LHCN-M2 (cell line): ENCODE results near the gene SHPK. TPM values are rescaled to one million over a fixed set of nuclear protein-coding genes. Genes with fewer than 3 reads are reported as not detected.
A peak's percentile ranks its signal among the peaks of the same experiment; 100 is the strongest.

Source experiments
- DNase-seq: peaks from one replicate; pipeline ENCODE4 v3.0.0-alpha.2; 2012; ENCODE audit warnings: low read depth
- polyA plus RNA-seq: library from polyadenylated mRNA; unstranded; fragments of >200 nt; gene quantifications from one replicate; pipeline ENCODE4 v1.2.1, GENCODE V29; 2012; ENCODE audit warnings: missing spikeins
- total RNA-seq: library from RNA; depleted of rRNA; stranded (reverse); fragments of >200 nt; gene quantifications from 2 replicates; pipeline ENCODE4 v1.2.3, GENCODE V29; 2014; rRNA removed

Gene SHPK, protein sequence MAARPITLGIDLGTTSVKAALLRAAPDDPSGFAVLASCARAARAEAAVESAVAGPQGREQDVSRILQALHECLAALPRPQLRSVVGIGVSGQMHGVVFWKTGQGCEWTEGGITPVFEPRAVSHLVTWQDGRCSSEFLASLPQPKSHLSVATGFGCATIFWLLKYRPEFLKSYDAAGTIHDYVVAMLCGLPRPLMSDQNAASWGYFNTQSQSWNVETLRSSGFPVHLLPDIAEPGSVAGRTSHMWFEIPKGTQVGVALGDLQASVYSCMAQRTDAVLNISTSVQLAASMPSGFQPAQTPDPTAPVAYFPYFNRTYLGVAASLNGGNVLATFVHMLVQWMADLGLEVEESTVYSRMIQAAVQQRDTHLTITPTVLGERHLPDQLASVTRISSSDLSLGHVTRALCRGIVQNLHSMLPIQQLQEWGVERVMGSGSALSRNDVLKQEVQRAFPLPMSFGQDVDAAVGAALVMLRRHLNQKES
- 17.4 and 17.8 TPM in 2 replicates for total RNA-seq
- polyA plus RNA-seq: 6.3 TPM

GRCh38 chr17:3636154-3636907 is at the start of gene SHPK, which contains the start of gene CTNS:
Gene SHPK (minus strand): TSS chr17:3636250. CDS start chr17:3636219, 31 bp downstream.
Gene CTNS (plus strand): TSS chr17:3636760. CDS start chr17:3640207, 3,447 bp downstream.
- DNase-seq: peak; percentile 94

DNA sequence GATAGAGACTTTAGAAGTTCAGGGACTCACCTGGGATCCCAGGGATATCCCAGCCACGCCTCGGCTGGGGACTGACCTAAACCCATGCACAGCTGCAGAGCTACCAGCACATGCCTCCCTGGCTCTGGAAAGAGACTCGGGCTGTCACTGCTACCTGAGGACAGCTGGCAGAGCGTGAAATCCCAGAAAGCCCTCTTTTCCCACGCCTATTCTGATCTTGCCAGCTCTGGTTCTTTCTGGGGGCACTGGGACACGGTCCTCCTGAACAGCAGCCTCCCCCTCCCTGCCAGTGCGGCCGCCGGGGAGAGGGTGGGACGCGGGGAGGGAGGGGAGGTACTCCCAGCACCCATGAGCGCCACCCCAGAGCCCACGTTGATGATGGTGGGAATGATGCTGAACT is 49.1 kb upstream of the SHPK start:
- no peak for DNase-seq

GRCh38 chr17:3683054-3683511 is 47.0 kb upstream of the SHPK start:
- peak; percentile 21 for DNase-seq

- no peak for DNase-seq
These were observed 46.0 kb upstream of the SHPK start for GRCh38 chr17:3682033-3682432.

GRCh38 chr17:3681565-3681964 is 45.5 kb upstream of the SHPK start:
- DNase-seq: no peak

DNA sequence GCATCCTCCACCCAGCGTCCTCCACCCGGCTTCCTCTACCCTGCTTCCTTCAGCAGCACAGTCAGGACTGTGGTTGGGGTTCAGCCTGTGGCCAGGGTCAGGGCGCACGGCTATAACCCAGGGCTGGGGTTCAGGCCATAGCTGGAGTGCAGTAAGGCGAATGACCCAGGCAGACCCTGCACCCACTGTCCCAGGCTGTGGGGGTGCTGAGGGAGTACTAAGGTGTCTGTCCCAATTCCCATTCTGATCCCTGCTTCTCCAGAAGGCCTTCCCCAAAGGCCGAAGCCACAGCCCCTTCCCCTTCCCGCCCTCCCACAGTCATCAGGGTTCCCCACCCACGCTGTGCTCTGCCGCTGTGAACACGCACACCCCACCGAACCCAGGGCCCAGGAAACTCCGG is 45.0 kb upstream of the SHPK start:
- DNase-seq: no peak

DNA sequence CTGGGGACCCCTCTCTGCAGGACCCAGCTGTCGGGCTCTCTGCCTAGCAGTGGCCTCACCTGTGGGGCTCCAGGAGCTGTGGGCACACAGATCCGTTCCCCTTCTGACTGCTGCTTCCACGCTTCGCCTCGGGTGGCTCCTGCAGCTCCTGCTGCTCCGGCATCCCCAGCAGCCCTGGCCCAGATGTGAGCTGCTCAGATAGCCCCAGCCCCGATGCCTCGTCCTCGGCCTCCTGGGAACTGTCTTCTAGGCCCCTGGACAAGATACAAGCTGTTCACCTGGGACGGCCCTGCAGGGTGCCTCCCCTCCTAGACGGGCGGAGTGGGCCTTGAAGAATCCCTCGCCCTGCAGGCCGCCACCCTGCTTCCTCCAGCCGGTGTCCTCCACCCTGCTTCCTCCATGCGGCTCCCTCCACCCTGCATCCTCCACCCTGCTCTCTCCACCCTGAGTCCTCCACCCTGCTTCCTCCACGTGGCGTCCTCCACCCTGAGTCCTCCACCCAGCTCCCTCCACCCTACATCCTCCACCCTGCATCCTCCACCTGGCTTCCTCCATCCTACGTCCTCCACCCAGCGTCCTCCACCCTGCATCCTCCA is 43.6 kb upstream of the SHPK start:
- no peak for DNase-seq

DNA sequence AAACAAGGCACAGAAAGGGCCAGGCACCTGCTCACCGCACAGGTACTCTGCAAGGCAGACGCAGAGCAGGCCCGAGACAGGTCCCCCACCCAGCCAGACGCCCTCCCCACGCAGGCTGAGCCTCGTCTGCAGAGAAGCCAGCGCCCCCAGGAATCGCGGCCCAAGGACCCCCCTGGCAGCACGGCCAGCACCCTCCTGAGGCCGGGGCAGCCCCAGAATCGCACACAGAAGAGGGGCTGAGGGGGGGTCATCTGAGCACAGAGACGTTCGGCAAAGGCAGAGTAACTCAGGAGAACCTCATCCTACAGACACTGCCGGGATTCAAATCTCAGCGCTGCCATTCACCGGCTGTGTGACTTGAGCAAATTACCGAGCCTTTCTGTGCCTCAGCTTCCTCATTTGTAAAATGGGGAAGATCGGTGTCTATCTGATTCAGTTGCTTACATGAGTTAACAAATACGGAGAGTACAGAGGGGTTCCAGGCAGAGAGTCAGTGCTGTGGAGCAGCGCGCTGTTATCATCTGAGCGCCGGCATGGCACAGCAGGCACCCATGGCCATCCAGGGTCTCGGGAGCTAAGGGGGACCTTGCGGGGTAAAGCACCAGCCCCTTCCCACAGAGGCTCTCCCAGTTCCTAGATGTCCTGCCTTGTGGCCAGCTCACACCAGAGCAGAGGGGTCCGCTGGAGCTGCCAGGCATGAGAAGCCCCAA is 42.9 kb upstream of the SHPK start:
- DNase-seq: no peak

DNA sequence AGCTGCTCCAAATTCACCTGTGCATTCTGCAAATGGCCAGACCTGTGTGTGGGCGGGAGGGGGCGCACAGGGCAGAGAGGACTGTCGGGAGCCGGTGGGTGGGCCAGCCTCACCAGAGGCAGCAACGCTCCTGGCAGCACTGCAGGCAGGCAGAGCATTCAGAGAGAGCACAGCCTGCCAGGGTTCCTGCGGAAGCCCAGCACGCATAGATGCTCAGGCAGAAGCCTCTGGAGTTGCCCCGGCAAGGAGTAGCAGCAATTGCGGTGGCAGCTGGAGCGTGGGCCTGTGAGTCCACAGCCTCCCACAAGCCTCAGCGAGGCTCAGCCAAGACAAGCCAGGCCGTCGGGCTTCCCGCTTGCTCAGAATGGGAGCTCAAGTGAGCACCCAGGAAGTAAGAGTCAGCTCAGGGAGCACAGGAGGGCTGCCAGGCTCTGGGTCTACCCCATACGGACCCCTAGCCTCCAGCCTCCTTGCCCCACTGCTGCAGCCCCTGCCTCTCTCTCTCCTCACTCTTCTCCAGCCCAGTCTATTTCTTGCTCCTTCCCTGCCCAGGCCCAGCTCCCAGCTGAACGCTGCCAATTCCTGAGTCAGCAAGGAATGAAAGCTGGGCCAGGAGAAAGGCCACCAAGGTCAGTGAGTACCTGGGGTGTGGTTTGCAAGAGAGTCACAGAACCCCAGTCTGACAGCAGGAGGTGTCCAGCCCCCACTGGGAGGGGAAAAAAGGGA is 42.2 kb upstream of the SHPK start:
- no peak for DNase-seq

- no peak for DNase-seq
These were observed 39.8 kb upstream of the SHPK start for GRCh38 chr17:3675886-3676285.

DNA sequence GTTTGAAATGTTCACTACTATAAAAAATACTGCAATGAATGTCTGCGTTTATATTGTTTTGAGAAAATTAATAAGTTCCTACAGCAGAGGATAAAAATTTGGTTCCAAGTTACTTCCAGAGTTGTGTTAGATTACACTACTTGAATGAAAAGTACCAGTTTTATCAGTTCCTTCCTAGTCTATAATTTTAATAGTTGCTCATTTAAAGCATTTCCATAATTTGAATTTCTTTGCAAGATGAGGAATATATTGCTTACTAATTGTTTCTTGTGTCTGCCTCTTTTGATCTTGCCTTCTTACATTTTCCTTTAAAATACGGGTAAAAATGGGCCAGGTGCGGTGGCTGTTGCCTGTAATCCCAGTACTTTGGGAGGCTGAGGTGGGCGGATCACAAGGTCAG is 36.5 kb upstream of the SHPK start:
- no peak for DNase-seq

GRCh38 chr17:3669548-3669947 is 33.5 kb upstream of the SHPK start:
- DNase-seq: no peak

DNA sequence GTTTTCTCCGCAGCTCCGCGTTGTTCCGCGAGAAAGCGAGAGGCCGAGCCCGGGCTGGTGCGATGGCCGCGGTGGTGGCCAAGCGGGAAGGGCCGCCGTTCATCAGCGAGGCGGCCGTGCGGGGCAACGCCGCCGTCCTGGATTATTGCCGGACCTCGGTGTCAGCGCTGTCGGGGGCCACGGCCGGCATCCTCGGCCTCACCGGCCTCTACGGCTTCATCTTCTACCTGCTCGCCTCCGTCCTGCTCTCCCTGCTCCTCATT is 33.0 kb upstream of the SHPK start:
- DNase-seq: no peak

- peak; percentile 95 for DNase-seq
These were observed 32.4 kb upstream of the SHPK start, which contains the start of the genes EMC6 and TAX1BP3 for GRCh38 chr17:3668279-3669084. Gene EMC6 (plus strand): TSS chr17:3668812. CDS start chr17:3669147, 335 bp downstream. Gene TAX1BP3 (minus strand): TSS chr17:3668578. CDS start chr17:3668526, 52 bp downstream.

DNA sequence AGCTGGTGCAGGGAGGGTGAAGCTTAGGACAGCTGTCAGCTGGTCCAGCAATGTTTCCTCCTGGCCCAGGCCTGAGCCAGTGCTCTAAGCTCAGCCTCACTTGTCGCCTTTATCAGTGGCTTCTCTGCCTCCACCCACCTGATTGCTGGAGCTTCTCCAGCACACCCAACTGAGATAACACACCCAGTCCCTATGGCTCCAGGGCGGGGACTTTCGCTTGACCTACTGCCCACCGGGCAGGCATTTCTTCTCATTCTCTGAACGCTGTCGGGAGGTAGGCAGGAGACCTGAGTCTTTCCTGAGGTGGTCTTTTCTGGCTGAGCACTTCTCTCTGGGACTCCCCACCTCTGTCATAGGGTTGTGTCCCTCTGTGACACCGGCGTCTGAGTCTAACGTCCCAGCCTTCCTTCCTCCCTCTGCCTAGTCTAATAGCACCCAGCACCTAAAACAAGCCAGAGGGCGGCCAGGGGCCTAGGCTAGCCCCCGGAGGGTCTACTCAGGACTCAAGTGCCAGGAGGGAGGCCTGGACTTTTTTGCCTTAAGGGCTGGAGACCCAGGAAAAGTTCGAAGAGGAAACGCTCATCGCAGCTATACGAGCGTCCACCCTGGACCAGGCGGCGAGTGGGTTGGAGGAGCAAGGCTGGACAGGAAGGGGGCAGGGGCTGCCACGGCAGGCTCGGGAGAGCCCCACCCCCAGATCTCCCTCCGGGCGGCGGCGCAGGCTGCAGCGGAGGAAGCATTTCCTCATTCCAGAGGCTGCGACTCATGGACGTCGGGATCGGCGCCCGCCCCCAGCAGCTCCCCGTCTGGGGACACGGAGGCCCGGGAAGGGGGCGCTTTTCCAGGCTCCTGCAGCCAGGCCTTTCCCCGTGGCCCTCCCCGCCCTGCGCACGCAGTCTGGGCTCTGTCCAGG is 31.6 kb upstream of the SHPK start:
- peak; percentile 85 for DNase-seq

- DNase-seq: no peak
These were observed 30.5 kb upstream of the SHPK start for GRCh38 chr17:3666516-3666915.

DNA sequence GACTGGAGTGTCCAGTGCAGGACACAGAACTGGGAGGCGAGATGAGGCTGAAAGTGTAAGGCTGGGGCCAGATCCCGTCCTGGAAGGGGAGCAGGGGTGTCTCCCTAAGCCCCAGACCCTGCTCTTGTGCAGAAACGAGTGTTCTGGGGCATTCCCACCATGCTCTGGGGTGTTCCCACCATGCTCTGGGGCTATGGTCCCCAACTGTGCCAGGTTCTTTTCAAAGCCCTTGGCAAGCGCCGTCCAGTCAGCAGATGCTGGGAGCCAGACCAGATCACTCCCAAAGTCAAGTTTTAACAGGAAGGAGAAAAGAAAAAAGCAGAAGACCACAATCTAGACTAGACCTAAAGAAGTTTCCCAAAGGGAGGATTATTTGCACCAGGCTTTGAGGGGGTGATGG is 29.8 kb upstream of the SHPK start:
- no peak for DNase-seq

DNA sequence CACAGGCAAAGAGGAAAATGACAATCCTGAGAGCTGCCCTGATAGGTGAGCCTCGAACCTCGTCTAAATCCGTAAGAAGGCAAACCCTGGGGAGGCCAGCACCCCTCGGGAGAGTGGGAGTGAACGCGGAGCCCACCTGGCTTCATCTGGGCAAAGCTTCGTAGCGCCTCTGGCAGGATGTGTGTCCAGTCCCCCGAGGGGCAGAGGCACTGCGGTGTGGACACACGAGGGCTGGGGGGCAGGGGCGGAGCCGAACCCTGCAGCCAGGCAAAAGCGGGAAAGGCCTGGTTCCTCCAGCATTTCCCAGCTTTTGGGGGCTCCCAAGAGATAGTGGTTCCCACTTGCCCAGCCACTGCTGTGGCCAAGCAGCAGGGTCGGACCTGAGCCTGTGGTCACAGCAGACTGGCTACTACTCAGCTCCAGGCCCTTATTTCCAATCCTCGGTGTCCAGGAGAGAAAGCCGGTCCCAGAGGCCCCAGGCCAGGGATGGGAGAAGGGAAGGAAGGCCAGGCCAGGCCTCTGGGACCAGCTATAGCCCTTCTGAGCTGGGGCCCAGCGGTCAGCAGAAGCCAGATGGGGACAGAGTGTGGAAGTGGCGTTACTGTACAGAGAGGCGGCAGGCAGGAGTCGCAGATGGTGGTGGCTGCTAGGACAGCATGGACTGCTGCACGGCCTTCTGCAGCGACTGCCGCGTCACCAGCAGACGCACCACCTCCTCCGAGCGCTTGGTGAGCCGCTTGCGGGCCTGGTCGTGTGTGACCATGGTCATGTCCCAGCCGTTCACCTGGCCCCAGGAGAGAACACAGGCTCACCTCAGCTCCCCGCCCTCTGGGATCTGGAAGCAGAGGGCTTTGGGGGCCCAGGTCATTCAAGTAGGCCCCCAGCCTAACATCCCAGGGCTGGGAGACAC is 27.3 kb upstream of the SHPK start:
- no peak for DNase-seq
